HG02678 (cell line): ENCODE results near the gene ROBO1.

Experiments
- ATAC-seq: cut with Tn5 transposase; IDR thresholded peaks from one replicate; pipeline ENCODE4 v1.9.1; 2021; ENCODE audit warnings: mild to moderate bottlenecking, moderate library complexity; ENCODE audit not compliant: unreplicated experiment

ROBO1 gene

DNA sequence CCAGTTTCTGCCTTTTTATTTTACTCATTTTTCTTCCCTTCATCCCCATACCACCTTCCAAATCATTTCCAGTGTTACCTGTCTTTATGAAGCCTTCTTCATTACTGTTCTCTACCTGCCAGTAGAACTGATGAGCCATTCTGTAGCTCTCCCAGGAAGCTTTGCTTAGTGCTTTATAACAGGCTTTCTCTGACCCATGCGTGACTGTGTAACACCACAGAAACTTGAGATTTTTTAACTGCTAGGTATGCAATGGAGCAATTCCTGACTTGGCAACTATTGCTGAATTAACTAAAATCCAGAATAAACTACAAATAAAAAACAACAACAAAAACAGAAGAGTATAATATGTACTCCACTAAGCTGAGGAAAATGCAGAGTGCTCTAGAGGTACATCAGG, 289.2 kb downstream of the ROBO1 start:
- no peak for ATAC-seq

- no peak for ATAC-seq
Observed at GRCh38 chr3:79477242-79477641, 290.6 kb downstream of the ROBO1 start.

- ATAC-seq = no peak
Observed at GRCh38 chr3:79473993-79474392, 293.8 kb downstream of the ROBO1 start.

DNA sequence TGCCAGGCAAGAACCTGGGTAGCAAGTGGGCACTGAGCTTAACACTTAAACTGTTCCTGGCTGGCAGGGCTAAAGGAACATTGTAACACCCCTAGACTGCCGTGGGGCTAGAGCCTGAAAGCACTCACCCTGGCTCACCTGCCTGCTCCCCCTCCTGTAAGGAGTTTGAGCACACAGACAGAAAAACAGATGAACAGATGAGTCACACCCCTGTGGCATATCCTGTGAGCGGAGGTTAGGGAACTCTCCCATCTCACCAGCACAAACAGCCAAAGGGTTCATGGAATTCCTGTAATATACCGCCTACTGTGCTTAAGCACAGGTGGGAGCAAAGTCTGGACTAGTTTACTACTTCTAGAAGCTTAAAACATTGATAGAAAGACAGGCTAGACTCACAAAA, 300.1 kb downstream of the ROBO1 start:
- ATAC-seq = no peak

DNA sequence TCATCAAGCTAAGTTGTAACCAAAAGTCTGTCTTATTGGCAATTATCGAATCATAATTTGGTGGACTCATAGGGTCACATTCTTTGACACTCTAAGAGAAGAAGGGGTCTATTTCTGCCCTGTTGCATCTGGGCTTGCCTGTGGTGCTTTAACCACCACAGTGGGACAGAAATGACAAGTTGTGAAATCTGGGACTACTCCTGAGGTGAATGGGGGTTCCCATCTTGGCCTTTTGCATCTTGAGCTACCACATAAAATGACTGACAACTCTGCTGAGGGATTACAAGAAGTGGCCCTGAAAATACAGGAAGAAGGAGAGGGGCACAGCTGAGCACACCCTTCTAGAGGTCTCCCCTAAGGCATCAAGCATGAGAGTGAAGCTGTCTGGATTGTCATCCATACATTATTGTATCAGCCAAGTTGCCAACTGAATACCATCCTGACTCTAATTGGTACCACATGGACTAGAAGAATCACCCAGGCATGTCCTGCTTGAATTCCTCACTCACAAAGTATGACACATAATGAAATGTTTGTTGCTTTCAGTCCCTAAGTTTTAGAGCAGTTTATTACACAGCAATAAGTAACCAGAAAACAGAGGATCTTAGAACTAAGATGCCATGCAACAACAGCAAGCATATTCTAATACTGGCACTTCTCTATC, 306.5 kb downstream of the ROBO1 start:
- no peak for ATAC-seq

DNA sequence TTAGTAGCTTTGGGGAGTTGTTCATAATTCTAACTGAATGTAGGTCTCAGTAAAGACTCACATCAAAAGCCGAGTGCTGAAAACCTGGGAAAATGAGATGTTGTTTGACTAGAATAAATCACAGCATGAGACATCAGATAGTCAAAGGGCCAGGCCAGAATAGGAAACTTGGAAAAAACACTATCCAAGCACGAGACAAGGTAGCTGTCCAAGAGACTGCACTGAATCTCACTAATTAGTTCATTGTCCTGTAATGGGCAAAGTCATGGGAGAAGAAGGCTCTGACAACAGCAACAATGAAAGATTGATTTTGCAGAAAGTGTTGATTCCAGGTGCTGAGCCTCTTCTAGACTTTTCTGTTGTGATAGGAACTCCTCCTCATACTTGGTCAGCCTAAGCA, 314.2 kb downstream of the ROBO1 start:
- no peak for ATAC-seq

DNA sequence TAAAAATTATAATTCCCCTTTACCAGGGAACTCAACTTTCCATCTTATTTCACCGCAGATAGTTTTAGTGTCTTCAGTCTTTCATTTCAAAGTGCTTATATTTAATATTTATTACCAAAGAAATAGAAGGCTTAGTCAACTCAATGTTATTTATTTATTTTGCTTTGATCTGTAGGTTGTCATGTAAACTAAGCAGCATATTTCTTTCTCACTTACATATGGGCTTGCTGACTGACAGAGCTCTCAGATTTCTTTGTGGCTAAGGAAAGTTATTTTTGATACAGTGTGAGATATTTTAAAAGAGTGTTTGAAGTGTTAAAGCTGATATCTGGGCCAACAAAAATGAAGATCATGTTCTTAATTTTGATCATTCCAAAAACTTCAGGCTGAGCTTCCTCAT, 331.4 kb downstream of the ROBO1 start:
- no peak for ATAC-seq

GRCh38 chr3:79427081-79427480, 340.7 kb downstream of the ROBO1 start:
- ATAC-seq = no peak

GRCh38 chr3:79424811-79425210, 343.0 kb downstream of the ROBO1 start:
- ATAC-seq = no peak

- ATAC-seq = no peak
Observed at GRCh38 chr3:79423417-79423816, 344.4 kb downstream of the ROBO1 start.

GRCh38 chr3:79421273-79421672, 346.5 kb downstream of the ROBO1 start:
- ATAC-seq = no peak

DNA sequence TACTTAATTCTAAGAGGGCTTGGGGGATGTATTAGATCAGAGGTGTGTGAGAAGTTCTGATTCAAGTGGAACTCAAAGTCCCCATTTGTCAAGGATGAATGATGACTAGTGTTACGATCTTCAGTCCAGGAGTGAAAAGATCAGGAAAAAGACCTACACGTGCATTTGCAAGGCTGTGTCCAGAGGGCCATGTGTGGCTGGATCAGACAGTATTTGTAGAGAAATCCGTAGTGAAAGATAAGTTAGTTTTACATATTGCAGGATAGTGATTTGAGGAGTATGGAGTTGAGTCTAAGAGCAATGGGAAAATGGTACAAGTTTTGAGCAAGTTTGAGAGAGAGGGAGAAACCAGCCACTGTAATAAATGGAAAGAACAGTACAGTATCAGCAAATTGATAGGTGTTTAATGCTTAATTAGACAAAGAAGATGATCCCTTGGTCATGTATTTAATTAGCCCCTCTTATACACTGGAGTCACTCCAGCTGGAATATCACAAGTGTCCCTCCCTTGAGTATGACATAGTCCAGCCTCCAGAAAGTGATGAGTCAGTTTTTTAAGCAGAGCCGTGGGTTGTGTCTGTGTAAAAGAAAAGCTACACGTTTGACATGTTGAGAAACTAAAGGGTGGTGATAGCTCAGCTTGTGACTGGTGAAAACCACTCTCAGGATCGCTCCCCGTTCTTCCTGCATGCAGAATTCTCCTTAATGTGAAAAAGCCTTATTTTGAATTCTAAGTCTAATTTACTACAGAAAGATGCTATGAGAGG, 348.8 kb downstream of the ROBO1 start:
- ATAC-seq = no peak

DNA sequence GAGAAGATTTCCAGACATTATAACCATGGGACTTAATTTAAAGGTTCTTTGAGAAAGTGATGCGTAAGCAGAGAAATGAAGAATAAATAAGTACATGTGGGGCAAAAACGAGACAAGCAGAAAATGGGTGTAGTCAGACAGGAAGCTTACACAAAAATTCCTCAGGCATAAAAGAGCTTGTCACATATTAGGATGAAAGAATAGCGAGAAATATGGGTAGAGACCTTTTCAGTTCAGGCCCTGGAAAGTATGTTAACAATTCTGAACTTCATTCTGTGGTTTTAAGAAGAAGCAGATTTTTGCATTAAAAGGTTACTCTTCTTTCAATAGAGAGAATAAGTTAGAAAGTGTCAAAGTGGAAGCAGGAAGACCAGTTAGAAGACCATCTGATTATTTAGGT, 352.4 kb downstream of the ROBO1 start:
- ATAC-seq = no peak

GRCh38 chr3:79414806-79415205, 353.0 kb downstream of the ROBO1 start:
- ATAC-seq = no peak

GRCh38 chr3:79414035-79414434, 353.8 kb downstream of the ROBO1 start:
- no peak for ATAC-seq

DNA sequence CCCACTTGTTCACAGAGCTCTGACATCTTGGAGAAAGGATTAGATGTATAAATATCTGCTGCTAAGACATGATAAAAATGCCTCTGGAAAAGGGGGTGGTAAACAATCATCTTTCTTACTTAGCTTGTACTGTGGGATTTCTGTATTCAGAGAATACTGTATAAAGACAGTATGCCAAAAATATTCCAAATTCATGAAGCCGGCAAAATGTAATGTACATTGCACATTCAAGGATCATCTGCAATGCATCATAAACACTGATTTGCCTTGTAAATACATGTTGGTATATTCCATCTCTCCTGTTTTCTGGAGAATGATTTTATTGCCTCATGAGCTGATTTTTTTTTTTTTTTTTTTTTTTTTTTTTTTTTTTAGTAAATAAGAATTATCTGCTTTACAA, 355.3 kb downstream of the ROBO1 start:
- ATAC-seq = no peak

GRCh38 chr3:79410617-79411016, 357.2 kb downstream of the ROBO1 start:
- ATAC-seq = no peak

- no peak for ATAC-seq
Observed at GRCh38 chr3:79410136-79410535, 357.7 kb downstream of the ROBO1 start.

DNA sequence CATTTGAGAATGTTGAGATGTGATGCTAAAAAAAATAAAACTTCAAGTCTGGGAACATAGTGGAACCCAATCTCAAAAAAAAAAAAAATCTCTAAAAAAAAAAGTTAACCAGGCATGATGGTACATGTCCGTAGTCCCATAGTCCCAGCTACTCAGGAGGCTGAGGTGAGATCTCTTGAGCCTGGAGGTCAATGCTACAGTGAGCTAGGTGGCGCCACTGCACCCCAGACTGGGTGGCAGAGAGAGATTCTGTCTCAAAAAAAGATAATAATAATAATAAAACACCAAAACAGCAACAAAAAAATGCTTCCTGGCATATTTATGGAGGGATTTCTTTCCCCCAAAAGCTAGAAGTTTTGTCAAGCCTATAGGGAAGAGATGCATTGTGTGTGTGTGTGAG, 361.6 kb downstream of the ROBO1 start:
- ATAC-seq = no peak

GRCh38 chr3:79405183-79405582, 362.6 kb downstream of the ROBO1 start:
- ATAC-seq = no peak

GRCh38 chr3:79396595-79396994, 371.2 kb downstream of the ROBO1 start:
- ATAC-seq = no peak

- no peak for ATAC-seq
Observed at GRCh38 chr3:79392479-79392878, 375.3 kb downstream of the ROBO1 start.

DNA sequence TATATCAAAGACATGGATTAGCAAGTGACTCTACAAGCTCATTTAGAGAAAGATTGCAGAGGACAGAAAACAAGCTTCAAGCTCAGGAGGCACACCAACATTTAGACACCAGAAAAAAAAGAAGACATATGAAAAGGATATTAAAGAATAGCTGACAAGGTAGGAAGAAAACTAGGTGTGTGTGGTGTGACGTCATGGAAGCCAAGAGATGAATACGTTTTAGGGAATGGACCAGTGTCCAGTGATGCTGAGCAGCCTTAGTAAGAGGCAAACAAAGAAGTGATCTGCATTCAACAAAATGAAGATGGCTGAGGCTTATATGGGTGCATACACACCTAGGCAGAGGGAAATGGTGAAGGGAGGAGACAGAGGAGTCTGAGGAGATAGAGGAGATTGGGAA, 377.4 kb downstream of the ROBO1 start:
- ATAC-seq = no peak
